Measurements from ENCODE around the gene TGIF1.
"Not testable (repeated sequence)": the region's sequence is repeated elsewhere in the genome, so short reads cannot be mapped to it uniquely, and the experiment has no call there.

Gene TGIF1

GRCh38 chr18:3450012-3450798 is at the start of gene TGIF1:
TSS of gene TGIF1 (plus strand) at chr18:3450172. CDS start at chr18:3450490, 318 bp downstream.
- DNase-seq (ENCODE audit: low read depth in 2 of 3, low spot score in 1 of 3) = peak in 2 of 3 donors; percentile 36 to 49

GRCh38 chr18:3400567-3401296 is 49.2 kb upstream of the TGIF1 start:
- no peak for DNase-seq (ENCODE audit: low read depth in 2 of 3, low spot score in 1 of 3)

- DNase-seq (ENCODE audit: low read depth in 2 of 3, low spot score in 1 of 3) = no peak
These were observed 48.0 kb upstream of the TGIF1 start for GRCh38 chr18:3401669-3402620.

GRCh38 chr18:3402982-3403451 is 47.0 kb upstream of the TGIF1 start:
- no peak for DNase-seq (ENCODE audit: low read depth in 2 of 3, low spot score in 1 of 3)

- no peak for DNase-seq (ENCODE audit: low read depth in 2 of 3, low spot score in 1 of 3)
These were observed 44.3 kb upstream of the TGIF1 start for GRCh38 chr18:3405713-3406112.

GRCh38 chr18:3408107-3408506 is 41.9 kb upstream of the TGIF1 start:
- no peak for DNase-seq (ENCODE audit: low read depth in 2 of 3, low spot score in 1 of 3)

GRCh38 chr18:3409811-3410210 is 40.2 kb upstream of the TGIF1 start:
- DNase-seq (ENCODE audit: low read depth in 2 of 3, low spot score in 1 of 3) = no peak

- DNase-seq (ENCODE audit: low read depth in 2 of 3, low spot score in 1 of 3) = no peak
These were observed 39.7 kb upstream of the TGIF1 start for GRCh38 chr18:3410273-3410672.

- not testable (repeated sequence) for DNase-seq (ENCODE audit: low read depth in 2 of 3, low spot score in 1 of 3)
These were observed 39.1 kb upstream of the TGIF1 start for GRCh38 chr18:3410876-3411275.

- DNase-seq (ENCODE audit: low read depth in 2 of 3, low spot score in 1 of 3) = no peak
These were observed 38.6 kb upstream of the TGIF1 start for GRCh38 chr18:3411327-3411726.

- peak in 1 of 3 donors; percentile 3 for DNase-seq (ENCODE audit: low read depth in 2 of 3, low spot score in 1 of 3)
These were observed 38.1 kb upstream of the TGIF1 start for GRCh38 chr18:3411854-3412268.

- peak; percentile 26 to 35 (median 34) for DNase-seq (ENCODE audit: low read depth in 2 of 3, low spot score in 1 of 3)
These were observed 37.4 kb upstream of the TGIF1 start for GRCh38 chr18:3412528-3412927.

- DNase-seq (ENCODE audit: low read depth in 2 of 3, low spot score in 1 of 3) = no peak
These were observed 34.9 kb upstream of the TGIF1 start for GRCh38 chr18:3415110-3415509.

GRCh38 chr18:3418083-3418482 is 31.9 kb upstream of the TGIF1 start:
- no peak for DNase-seq (ENCODE audit: low read depth in 2 of 3, low spot score in 1 of 3)

- DNase-seq (ENCODE audit: low read depth in 2 of 3, low spot score in 1 of 3) = no peak
These were observed 29.1 kb upstream of the TGIF1 start for GRCh38 chr18:3420919-3421279.

GRCh38 chr18:3422905-3423304 is 27.1 kb upstream of the TGIF1 start:
- no peak for DNase-seq (ENCODE audit: low read depth in 2 of 3, low spot score in 1 of 3)

- no peak for DNase-seq (ENCODE audit: low read depth in 2 of 3, low spot score in 1 of 3)
These were observed 25.6 kb upstream of the TGIF1 start for GRCh38 chr18:3424280-3424890.

GRCh38 chr18:3425030-3425429 is 24.9 kb upstream of the TGIF1 start:
- DNase-seq (ENCODE audit: low read depth in 2 of 3, low spot score in 1 of 3) = no peak

- no peak for DNase-seq (ENCODE audit: low read depth in 2 of 3, low spot score in 1 of 3)
These were observed 24.5 kb upstream of the TGIF1 start for GRCh38 chr18:3425446-3425845.

- no peak for DNase-seq (ENCODE audit: low read depth in 2 of 3, low spot score in 1 of 3)
These were observed 23.9 kb upstream of the TGIF1 start for GRCh38 chr18:3426074-3426473.

- DNase-seq (ENCODE audit: low read depth in 2 of 3, low spot score in 1 of 3) = no peak
These were observed 22.0 kb upstream of the TGIF1 start for GRCh38 chr18:3427944-3428343.

All from stimulated activated CD4-positive, alpha-beta T cell treated with anti-CD3 and anti-CD28 coated beads, Interleukin-12 subunit alpha, Interleukin-12 subunit beta, amount 100 ng/mL, for 48 hours (primary cell).